Epithelial cell of proximal tubule (primary cell): Measurements from ENCODE around the gene C16orf46. TPM values are rescaled to one million over a fixed set of nuclear protein-coding genes. Genes with fewer than 3 reads are reported as not detected.

Source experiments
- DNase-seq: peaks from one replicate; pipeline ENCODE4 v3.0.0-alpha.2; 2011; ENCODE audit warnings: low read depth
- H3K4me3 ChIP-seq: 2 replicates; pipeline ENCODE4 v1.5.1; 2011; ENCODE audit warnings: low read depth, mild to moderate bottlenecking, low read length
- CTCF ChIP-seq: conservative IDR thresholded peaks from 2 replicates; pipeline ENCODE4 v1.5.1; 2012; ENCODE audit warnings: low read depth, mild to moderate bottlenecking, low read length
- total RNA-seq: library from RNA; depleted of rRNA; stranded (reverse); fragments of >200 nt; gene quantifications from 2 replicates; pipeline ENCODE4 v1.2.3, GENCODE V29; 2015

C16orf46 gene
- total RNA-seq, 1 donor from 2014 or later: 0.35 TPM

GRCh38 chr16:81061871-81062608 is 15.0 kb downstream of the C16orf46 start:
- no peak for TF ChIP-seq CTCF
- H3K4me3 ChIP-seq: no peak overlapping the region
- DNase-seq: no peak

- TF ChIP-seq CTCF: no peak
- H3K4me3 ChIP-seq: no peak overlapping the region
- no peak for DNase-seq
Observed at GRCh38 chr16:81061307-81061640, 15.8 kb downstream of the C16orf46 start.

GRCh38 chr16:81060576-81061306 is 16.3 kb downstream of the C16orf46 start:
- H3K4me3 ChIP-seq: no peak overlapping the region
- TF ChIP-seq CTCF: no peak
- no peak for DNase-seq

DNA sequence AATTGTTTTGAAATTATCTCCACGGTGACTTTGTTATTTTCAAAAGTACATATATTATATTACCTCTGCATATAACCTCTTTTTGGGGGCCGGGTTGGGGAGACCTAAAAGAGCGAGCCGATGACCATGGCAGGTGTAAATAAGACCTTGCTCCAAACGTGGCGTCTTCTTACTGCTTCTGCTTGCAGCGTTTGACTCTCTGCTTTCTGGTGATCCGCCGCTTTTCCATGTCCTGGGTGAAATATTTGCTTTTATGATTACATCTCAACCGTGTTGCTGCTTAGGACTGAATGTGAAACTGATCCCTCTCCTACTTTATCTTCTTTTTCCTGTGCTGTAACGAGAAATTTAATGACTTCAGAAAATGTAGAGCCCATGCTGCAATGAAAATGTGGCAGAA is 23.3 kb downstream of the C16orf46 start:
- no peak for TF ChIP-seq CTCF
- DNase-seq: no peak
- no peak overlapping the region for H3K4me3 ChIP-seq

DNA sequence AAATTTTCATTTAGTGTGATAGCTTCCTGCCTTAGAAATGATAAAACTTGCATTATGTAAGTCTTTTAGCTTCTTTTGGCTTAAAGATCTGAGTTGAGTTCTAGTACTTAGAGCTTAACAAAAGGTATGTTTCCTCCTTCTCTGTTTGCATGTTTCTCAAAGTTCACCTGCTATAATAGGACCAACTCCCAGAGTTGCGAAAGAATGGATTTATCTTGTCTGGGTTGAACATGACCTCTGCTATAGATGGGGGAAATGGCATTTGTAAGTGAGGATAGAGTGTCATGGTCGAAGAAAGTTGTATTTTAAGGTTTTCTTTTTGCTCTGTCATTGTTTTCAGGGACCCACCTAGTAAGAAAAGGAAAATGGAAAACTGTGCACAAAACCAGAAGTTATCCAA is 34.2 kb downstream of the C16orf46 start:
- no peak for TF ChIP-seq CTCF
- H3K4me3 ChIP-seq: no peak overlapping the region
- no peak for DNase-seq

DNA sequence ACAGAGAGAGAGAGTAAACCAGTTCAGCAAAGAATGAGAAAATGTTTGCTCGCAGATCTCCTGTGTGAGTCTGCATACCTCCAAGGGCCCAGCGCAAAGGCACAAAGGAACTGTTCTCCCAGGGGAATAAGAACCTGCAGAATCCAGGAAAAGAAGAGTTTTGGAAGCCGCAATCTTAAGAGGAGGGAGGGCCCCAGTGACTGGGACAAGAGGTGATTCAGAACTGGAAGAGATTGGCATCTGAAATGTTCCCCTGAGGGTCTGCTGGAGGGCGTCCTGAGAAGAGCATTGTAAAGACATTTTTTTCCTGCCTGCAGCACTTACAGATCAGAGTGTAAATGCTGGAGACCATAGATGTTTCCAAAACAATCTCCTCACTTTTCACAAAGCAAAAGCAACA is 35.3 kb downstream of the C16orf46 start:
- H3K4me3 ChIP-seq: no peak overlapping the region
- DNase-seq: no peak
- no peak for TF ChIP-seq CTCF

- no peak overlapping the region for H3K4me3 ChIP-seq
- DNase-seq: no peak
- TF ChIP-seq CTCF: no peak
Observed at GRCh38 chr16:81040842-81041241, 36.2 kb downstream of the C16orf46 start.
